ENCODE results near the gene CDCP2. TPM values are rescaled to one million over a fixed set of nuclear protein-coding genes. Genes with fewer than 3 reads are reported as not detected.
"Not testable (repeated sequence)": the region's sequence is repeated elsewhere in the genome, so short reads cannot be mapped to it uniquely, and the experiment has no call there.

CDCP2 gene
- total and polyA plus RNA-seq, 2 experiments from 2014 or later: not detected

GRCh38 chr1:54167422-54168139, 14.8 kb upstream of the CDCP2 start (continued):
- TF ChIP-seq ZNF462 (CRISPR knock-in tag; IDR thresholded peaks at IDR 0.05) (no peak), STAT1 (IDR thresholded peaks at IDR 0.05; ENCODE audit: unreplicated experiment) (no peak), ZNF114 (CRISPR knock-in tag; IDR thresholded peaks at IDR 0.05) (no peak), ETS1 (IDR thresholded peaks at IDR 0.05) (no peak), REST (IDR thresholded peaks at IDR 0.05; ENCODE audit: unreplicated experiment) (no peak), CREB1 (CRISPR knock-in tag; IDR thresholded peaks at IDR 0.05; ENCODE audit: low read depth) (no peak)

- H3K36me3 ChIP-seq (ENCODE audit: insufficient read depth); H3K36me3 Mint-ChIP-seq (ENCODE audit: low read depth); ATAC-seq; H3K27me3 Mint-ChIP-seq (ENCODE audit: insufficient read depth, low read depth, poor library complexity); H3K4me2 ChIP-seq; H3K27ac ChIP-seq (ENCODE audit: low read depth); H4K20me1 ChIP-seq (replicated peaks; ENCODE audit: insufficient read depth); H3K27me3 ChIP-seq (ENCODE audit: insufficient read depth); H3K4me3 Mint-ChIP-seq; H3K4me1 ChIP-seq (ENCODE audit: insufficient read depth); H3K4me3 ChIP-seq; H3K79me2 ChIP-seq (replicated peaks; ENCODE audit: insufficient read depth); H3K27ac Mint-ChIP-seq; H2AFZ ChIP-seq; H3K9me3 Mint-ChIP-seq; H3F3A ChIP-seq (replicated peaks; ENCODE audit: low read depth); DNase-seq (ENCODE audit: low spot score); H3K9me2 ChIP-seq (ENCODE audit: insufficient read depth): not testable (repeated sequence)
- H3K4me1 Mint-ChIP-seq: peaks cover 10% of the 10 kb centered on the region; the same call in 2 of the 3 replicates
These were observed 13.6 kb upstream of the CDCP2 start for GRCh38 chr1:54166357-54166756.

Data from GM23338 (cell line).